ENCODE measurements around the gene TUBGCP2.

Gene TUBGCP2

GRCh38 chr10:133309100-133309719, 538 bp upstream of the TUBGCP2 start:
- no peaks in the 10 kb centered on the region; the same call in 1 of the 2 replicates for H3K36me3 ChIP-seq (ENCODE audit: insufficient read depth, low read length)

GRCh38 chr10:133307776-133308420, 774 bp downstream of the TUBGCP2 start:
- TF ChIP-seq POLR2AphosphoS5 (IDR thresholded peaks at IDR 0.05; ENCODE audit: borderline replicate concordance, low read depth, low read length) (no peak), EZH2 (IDR thresholded peaks at IDR 0.05) (no peak), FOXP2 (optimal IDR thresholded peaks at IDR 0.05; ENCODE audit: control extremely low read depth, extremely low read length, insufficient read depth) (no peak)
- H3K36me3 ChIP-seq (ENCODE audit: insufficient read depth, low read length), result no peaks in the 10 kb centered on the region; the same call in 1 of the 2 replicates
- no peak for DNase-seq (ENCODE audit: low read depth, low spot score)
- no peaks in the 10 kb centered on the region for H3K9me3 ChIP-seq (ENCODE audit: low read depth, low read length)
- no peak overlapping the region for H3K27ac ChIP-seq
- peak overlapping the region; percentile 84 for H3K4me3 ChIP-seq
- H3K9ac ChIP-seq (ENCODE audit: insufficient read length), result peak overlapping the region; percentile 87

More at GRCh38 chr10:133309100-133309719, 538 bp upstream of the TUBGCP2 start:
- peak overlapping the region; percentile 87 for H3K9ac ChIP-seq (ENCODE audit: insufficient read length)
- peak; percentile 20 for DNase-seq (ENCODE audit: low read depth, low spot score)
- no peaks in the 10 kb centered on the region for H3K9me3 ChIP-seq (ENCODE audit: low read depth, low read length)
- TF ChIP-seq FOXP2 (optimal IDR thresholded peaks at IDR 0.05; ENCODE audit: control extremely low read depth, extremely low read length, insufficient read depth), result no peak
- TF ChIP-seq EZH2 (IDR thresholded peaks at IDR 0.05), result no peak
- no peak for TF ChIP-seq POLR2AphosphoS5 (IDR thresholded peaks at IDR 0.05; ENCODE audit: borderline replicate concordance, low read depth, low read length)
- peak overlapping the region; percentile 89 for H3K27ac ChIP-seq
- H3K4me3 ChIP-seq, result peak overlapping the region; percentile 84

GRCh38 chr10:133306941-133307379, 1.7 kb downstream of the TUBGCP2 start:
- Histone ChIP-seq H3K4me3 (no peak overlapping the region), H3K27ac (no peak overlapping the region), H3K36me3 (ENCODE audit: insufficient read depth, low read length) (no peaks in the 10 kb centered on the region; the same call in 1 of the 2 replicates), H3K9ac (ENCODE audit: insufficient read length) (no peak overlapping the region), H3K9me3 (ENCODE audit: low read depth, low read length) (no peaks in the 10 kb centered on the region)
- TF ChIP-seq EZH2 (IDR thresholded peaks at IDR 0.05) (no peak), POLR2AphosphoS5 (IDR thresholded peaks at IDR 0.05; ENCODE audit: borderline replicate concordance, low read depth, low read length) (no peak), FOXP2 (optimal IDR thresholded peaks at IDR 0.05; ENCODE audit: control extremely low read depth, extremely low read length, insufficient read depth) (no peak)
- no peak for DNase-seq (ENCODE audit: low read depth, low spot score)

GRCh38 chr10:133306097-133306476, 2.6 kb downstream of the TUBGCP2 start:
- H3K9ac ChIP-seq (ENCODE audit: insufficient read length), result no peak overlapping the region
- TF ChIP-seq EZH2 (IDR thresholded peaks at IDR 0.05) (no peak), POLR2AphosphoS5 (IDR thresholded peaks at IDR 0.05; ENCODE audit: borderline replicate concordance, low read depth, low read length) (no peak), FOXP2 (optimal IDR thresholded peaks at IDR 0.05; ENCODE audit: control extremely low read depth, extremely low read length, insufficient read depth) (no peak)

GRCh38 chr10:133303206-133303605, 5.5 kb downstream of the TUBGCP2 start:
- peaks cover 3% of the 10 kb centered on the region; the same call in 1 of the 2 replicates for H3K36me3 ChIP-seq (ENCODE audit: insufficient read depth, low read length)

More at GRCh38 chr10:133306097-133306476, 2.6 kb downstream of the TUBGCP2 start:
- Histone ChIP-seq H3K36me3 (ENCODE audit: insufficient read depth, low read length) (no peaks in the 10 kb centered on the region; the same call in 1 of the 2 replicates), H3K27ac (no peak overlapping the region), H3K9me3 (ENCODE audit: low read depth, low read length) (no peaks in the 10 kb centered on the region), H3K4me3 (no peak overlapping the region)
- DNase-seq (ENCODE audit: low read depth, low spot score), result no peak

GRCh38 chr10:133302230-133302629, 6.4 kb downstream of the TUBGCP2 start:
- no peak overlapping the region for H3K9ac ChIP-seq (ENCODE audit: insufficient read length)
- TF ChIP-seq EZH2 (IDR thresholded peaks at IDR 0.05) (no peak), POLR2AphosphoS5 (IDR thresholded peaks at IDR 0.05; ENCODE audit: borderline replicate concordance, low read depth, low read length) (no peak), FOXP2 (optimal IDR thresholded peaks at IDR 0.05; ENCODE audit: control extremely low read depth, extremely low read length, insufficient read depth) (no peak)

More at GRCh38 chr10:133303206-133303605, 5.5 kb downstream of the TUBGCP2 start:
- DNase-seq (ENCODE audit: low read depth, low spot score), result no peak
- no peak overlapping the region for H3K27ac ChIP-seq
- TF ChIP-seq POLR2AphosphoS5 (IDR thresholded peaks at IDR 0.05; ENCODE audit: borderline replicate concordance, low read depth, low read length) (no peak), FOXP2 (optimal IDR thresholded peaks at IDR 0.05; ENCODE audit: control extremely low read depth, extremely low read length, insufficient read depth) (no peak), EZH2 (IDR thresholded peaks at IDR 0.05) (no peak)
- H3K4me3 ChIP-seq, result no peak overlapping the region
- H3K9ac ChIP-seq (ENCODE audit: insufficient read length), result no peak overlapping the region
- H3K9me3 ChIP-seq (ENCODE audit: low read depth, low read length), result no peaks in the 10 kb centered on the region

GRCh38 chr10:133299738-133300137, 8.9 kb downstream of the TUBGCP2 start:
- TF ChIP-seq POLR2AphosphoS5 (IDR thresholded peaks at IDR 0.05; ENCODE audit: borderline replicate concordance, low read depth, low read length), result no peak
- TF ChIP-seq EZH2 (IDR thresholded peaks at IDR 0.05), result no peak
- no peak for TF ChIP-seq FOXP2 (optimal IDR thresholded peaks at IDR 0.05; ENCODE audit: control extremely low read depth, extremely low read length, insufficient read depth)
- Histone ChIP-seq H3K27ac (no peak overlapping the region), H3K4me3 (no peak overlapping the region), H3K9ac (ENCODE audit: insufficient read length) (no peak overlapping the region), H3K9me3 (ENCODE audit: low read depth, low read length) (no peaks in the 10 kb centered on the region), H3K36me3 (ENCODE audit: insufficient read depth, low read length) (peaks cover 3% of the 10 kb centered on the region; the same call in 1 of the 2 replicates)
- DNase-seq (ENCODE audit: low read depth, low spot score), result no peak

More at GRCh38 chr10:133302230-133302629, 6.4 kb downstream of the TUBGCP2 start:
- no peak overlapping the region for H3K4me3 ChIP-seq
- H3K9me3 ChIP-seq (ENCODE audit: low read depth, low read length), result no peaks in the 10 kb centered on the region
- peaks cover 3% of the 10 kb centered on the region; the same call in 1 of the 2 replicates for H3K36me3 ChIP-seq (ENCODE audit: insufficient read depth, low read length)
- H3K27ac ChIP-seq, result no peak overlapping the region
- DNase-seq (ENCODE audit: low read depth, low spot score), result no peak

GRCh38 chr10:133299224-133299623, 9.4 kb downstream of the TUBGCP2 start:
- DNase-seq (ENCODE audit: low read depth, low spot score), result no peak
- TF ChIP-seq EZH2 (IDR thresholded peaks at IDR 0.05), result no peak
- TF ChIP-seq POLR2AphosphoS5 (IDR thresholded peaks at IDR 0.05; ENCODE audit: borderline replicate concordance, low read depth, low read length), result no peak
- no peak for TF ChIP-seq FOXP2 (optimal IDR thresholded peaks at IDR 0.05; ENCODE audit: control extremely low read depth, extremely low read length, insufficient read depth)
- no peaks in the 10 kb centered on the region for H3K9me3 ChIP-seq (ENCODE audit: low read depth, low read length)
- H3K4me3 ChIP-seq, result no peak overlapping the region
- no peak overlapping the region for H3K9ac ChIP-seq (ENCODE audit: insufficient read length)
- H3K36me3 ChIP-seq (ENCODE audit: insufficient read depth, low read length), result peaks cover 3% of the 10 kb centered on the region; the same call in 1 of the 2 replicates
- no peak overlapping the region for H3K27ac ChIP-seq

Data from SK-N-MC (cell line).